K562 (cell line): ENCODE data around the gene P4HB. TPM values are rescaled to one million over a fixed set of nuclear protein-coding genes. Genes with fewer than 3 reads are reported as not detected.
A peak's percentile ranks its signal among the peaks of the same experiment; 100 is the strongest.

Experiments used
- ATAC-seq: fragments of 200-7000 bp; cut with Tn5 transposase; 3 replicates; pipeline ENCODE4 v1.9.1; 2020; ENCODE audit warnings: moderate library complexity
- BruUV-seq: library from RNA; stranded (reverse); fragments of 400-500 nt; replicated peaks from 2 replicates; lab custom pipeline; 2021; lab: Mats Ljungman, UMichigan
- CTCF ChIA-PET: fragments of 300-600 bp; formaldehyde crosslinking; extraction: SDS; loops from one replicate; lab custom pipeline; 2021; ENCODE audit warnings: low intra/inter-chr PET ratio; lab: Yijun Ruan, JAX
- POLR2A ChIA-PET: fragments of 300-600, 350-650 bp; sonication (Branson Sonifier 250); formaldehyde crosslinking; extraction: SDS; loops from one replicate; lab custom pipeline; 2021; ENCODE audit warnings: antibody characterized with exemption, inconsistent platforms; lab: Yijun Ruan, JAX
- DNase-seq, 4 experiments: peaks; one replicate each; pipeline versions ENCODE4 v3.0.0 to v3.0.0-alpha.2; 2011 to 2018; ENCODE audit warnings: low spot score in 3 of 4, mixed read lengths in 3 of 4; ENCODE audit errors: extremely low read depth in 1 of 4
- FAIRE-seq: peaks from 2 replicates; lab custom pipeline; 2011; peaks lifted over from hg19 to GRCh38; lab: Jason Lieb, UNC
- H2AFZ ChIP-seq: 2 replicates; pipeline ENCODE4 v1.6.0; 2011; ENCODE audit warnings: low read depth, low read length, control low read depth, inconsistent platforms
- H3K27ac ChIP-seq: fragments of 200-600 bp; 3 replicates; pipeline ENCODE4 v1.8.0; 2011; ENCODE audit warnings: low read depth, mild to moderate bottlenecking, control low read depth, inconsistent platforms, low read length, moderate library complexity, mixed read lengths; ENCODE audit errors: extremely low read depth
- H3K27me3 ChIP-seq, 2 experiments: fragments of 300-600 bp in 1 of 2; 2 replicates in 1 of 2; 3 replicates in 1 of 2; pipeline versions ENCODE4 v1.6.0 to v1.8.0; 2011; ENCODE audit warnings: inconsistent platforms in 2 of 2, low read length in 2 of 2, mild to moderate bottlenecking in 1 of 2, mixed read lengths in 1 of 2, moderate library complexity in 1 of 2; ENCODE audit not compliant: control insufficient read depth in 2 of 2, insufficient read depth in 2 of 2
- H3K36me3 ChIP-seq: fragments of 300-600 bp; 3 replicates; pipeline ENCODE4 v1.8.0; 2011; ENCODE audit warnings: mild to moderate bottlenecking, low read length, inconsistent platforms; ENCODE audit not compliant: control insufficient read depth, insufficient read depth
- H3K4me1 ChIP-seq, 2 experiments: fragments of 200-600 bp in 1 of 2; replicated peaks in 1 of 2; 2 replicates in 1 of 2; 3 replicates in 1 of 2; pipeline versions ENCODE4 v1.5.1 to v1.8.0; 2011; ENCODE audit warnings: inconsistent platforms in 2 of 2, low read length in 2 of 2, mild to moderate bottlenecking in 1 of 2, mixed read lengths in 1 of 2, moderate library complexity in 1 of 2; ENCODE audit not compliant: control insufficient read depth in 2 of 2, insufficient read depth in 2 of 2
- H3K4me2 ChIP-seq: 2 replicates; pipeline ENCODE4 v1.6.1; 2011; ENCODE audit warnings: low read length, control low read depth, inconsistent platforms, mixed read lengths; ENCODE audit not compliant: insufficient read depth
- H3K4me3 ChIP-seq: fragments of 200-600 bp; sonication (generic), shearing (Covaris generic); 2 replicates; pipeline ENCODE4 v1.5.1; 2016; ENCODE audit warnings: control low read depth, inconsistent platforms
- H3K79me2 ChIP-seq: fragments of 200-600 bp; 3 replicates; pipeline ENCODE4 v1.8.0; 2011; ENCODE audit warnings: low read length, inconsistent platforms; ENCODE audit not compliant: control insufficient read depth, insufficient read depth
- H3K9ac ChIP-seq, 2 experiments: 2 replicates each; pipeline versions ENCODE4 v1.6.0 to v1.6.1; 2011; ENCODE audit warnings: low read depth in 2 of 2, low read length in 2 of 2, control low read depth in 1 of 2, inconsistent platforms in 1 of 2, mild to moderate bottlenecking in 1 of 2, mixed read lengths in 1 of 2; ENCODE audit not compliant: insufficient read depth in 1 of 2
- H3K9me1 ChIP-seq: one replicate; pipeline ENCODE4 v1.6.0; 2011; ENCODE audit warnings: inconsistent platforms, mild to moderate bottlenecking, low read length, moderate library complexity; ENCODE audit not compliant: control insufficient read depth, insufficient read depth
- H3K9me3 ChIP-seq: replicated peaks from 2 replicates; pipeline ENCODE4 v1.5.1; 2011; ENCODE audit warnings: low read depth, low read length, inconsistent platforms; ENCODE audit not compliant: control insufficient read depth, insufficient read depth
- H4K20me1 ChIP-seq: replicated peaks from 2 replicates; pipeline ENCODE4 v1.6.1; 2011; ENCODE audit warnings: low read length, inconsistent platforms, mixed read lengths; ENCODE audit not compliant: control insufficient read depth, insufficient read depth
- ARID1B ChIP-seq: fragments of 450-650 bp; IDR thresholded peaks from 2 replicates; pipeline ENCODE4 v1.6.1; 2016; ENCODE audit warnings: antibody characterized with exemption, mild to moderate bottlenecking, inconsistent platforms
- CBX5 ChIP-seq: IDR thresholded peaks from 2 replicates; pipeline ENCODE4 v1.6.1; 2014; ENCODE audit warnings: low read depth, borderline replicate concordance
- E2F6 ChIP-seq, 2 experiments: IDR thresholded peaks; 2 replicates each; pipeline ENCODE4 v1.6.1; 2011; ENCODE audit warnings: borderline replicate concordance in 1 of 2, control low read depth in 1 of 2, low read depth in 1 of 2, low read length in 1 of 2, mild to moderate bottlenecking in 1 of 2, mixed read lengths in 1 of 2, moderate library complexity in 1 of 2; ENCODE audit not compliant: insufficient read depth in 1 of 2, insufficient read length in 1 of 2, poor library complexity in 1 of 2, severe bottlenecking in 1 of 2; ENCODE audit errors: extremely low read depth in 1 of 2
- FOSL1 ChIP-seq: fragments of 200-800 bp; sonication (Bioruptor generic); conservative IDR thresholded peaks from 2 replicates; pipeline ENCODE4 v1.6.1; 2016; ENCODE audit warnings: missing genetic modification characterization, missing compliant biosample characterization
- JUND ChIP-seq, 2 experiments: IDR thresholded peaks; 2 replicates in 1 of 2; 3 replicates in 1 of 2; pipeline ENCODE4 v1.6.1; 2011; ENCODE audit warnings: borderline replicate concordance in 2 of 2, low read depth in 2 of 2, low read length in 2 of 2, improper control_type of control experiment in 1 of 2, missing biosample characterization in 1 of 2, missing genetic modification characterization in 1 of 2, missing genetic modification reagents in 1 of 2
- KAT2B ChIP-seq: IDR thresholded peaks from one replicate; pipeline ENCODE4 v1.6.1; 2012; ENCODE audit warnings: low read depth, mild to moderate bottlenecking, control low read depth, inconsistent platforms, low read length, moderate library complexity
- MAFG ChIP-seq: fragments of 450-650 bp; conservative IDR thresholded peaks from 2 replicates; pipeline ENCODE4 v1.6.1; 2016; ENCODE audit warnings: missing genetic modification characterization, missing compliant biosample characterization
- MITF ChIP-seq: IDR thresholded peaks from 2 replicates; pipeline ENCODE4 v1.6.1; 2014; ENCODE audit warnings: antibody characterized with exemption
- ZBTB33 ChIP-seq: sonication (generic); formaldehyde crosslinking; IDR thresholded peaks from 2 replicates; pipeline ENCODE4 v1.8.1; 2023; ENCODE audit warnings: mild to moderate bottlenecking, missing genetic modification reagents
- ZNF239 ChIP-seq: fragments of 250-450 bp; sonication (Bioruptor Pico); IDR thresholded peaks from 2 replicates; pipeline ENCODE4 v1.4.0; 2020; ENCODE audit warnings: mild to moderate bottlenecking
- ZNF395 ChIP-seq: fragments of 200-800 bp; sonication (Bioruptor generic); IDR thresholded peaks from 2 replicates; pipeline ENCODE4 v1.6.1; 2017; ENCODE audit warnings: missing genetic modification characterization, missing compliant biosample characterization
- ZNF436 ChIP-seq: fragments of 250-450, 450-650 bp; sonication (Bioruptor Pico); formaldehyde crosslinking; IDR thresholded peaks from 2 replicates; pipeline ENCODE4 v1.7.0; 2020; ENCODE audit warnings: mild to moderate bottlenecking
- ZNF668 ChIP-seq: fragments of 250-450 bp; sonication (Bioruptor Pico); IDR thresholded peaks from 2 replicates; pipeline ENCODE4 v1.8.0; 2022; ENCODE audit warnings: mild to moderate bottlenecking, inconsistent platforms
- WGBS: fragments of 100-300 bp; shearing (Covaris generic); methylation state at CpG from one replicate; pipeline ENCODE4 v1.1.6; 2016; ENCODE audit warnings: low coverage, mixed read lengths; ENCODE audit not compliant: insufficient coverage; ENCODE audit errors: missing lambda C conversion rate; 5-methylcytosine and 5-hydroxymethylcytosine counted together
- in situ Hi-C: fragments of 300-500 bp; cut with MboI; formaldehyde crosslinking; loops from 4 replicates; pipeline ENCODE4 v1.15.0; 2018; ENCODE audit warnings: inconsistent platforms, mixed read lengths
- intact Hi-C: fragments of 100-400 bp; cut with micrococcal nuclease; formaldehyde crosslinking; loops from 2 replicates; pipeline ENCODE4 v1.14.2; 2022
- polyA plus RNA-seq, 8 experiments: library from polyadenylated mRNA; depleted of rRNA in 4 of 8; stranded (reverse) in 5 of 8; unstranded in 3 of 8; fragments of >200 nt; fragmentation: Nextera tagmentation in 2 of 8; fragmentation: Illumina TruSeq in 1 of 8; extraction: Ambion mirVana in 2 of 8; extraction: Trizol in 1 of 8; gene quantifications; 2 replicates each; pipeline versions ENCODE4 v1.2.1 to v1.2.3, GENCODE V29; 2011 to 2014; ENCODE audit warnings: inconsistent platforms in 1 of 8, missing spikeins in 1 of 8
- total RNA-seq, 7 experiments: library from RNA; depleted of rRNA in 6 of 7; stranded (reverse); fragments of >200 nt in 6 of 7; fragmentation: Illumina TruSeq in 2 of 7; extraction: Trizol in 2 of 7; gene quantifications; 2 replicates each; pipeline versions ENCODE4 v1.2.1 to v1.2.3, GENCODE V29; 2011 to 2021; ENCODE audit warnings: low replicate concordance in 1 of 7

P4HB gene
- total and polyA plus RNA-seq, 9 of the 15 experiments (the other 6 are each of a cell fraction or from before 2014, with no cell fraction given) = 4.4 to 645 (median 325) TPM

- H3K27me3 ChIP-seq = no peaks in the 10 kb centered on the region
- H2AFZ ChIP-seq = no peak overlapping the region
- peak in 1 of 4 experiments; percentile 13 for DNase-seq
- WGBS = 70% methylated on average over 19 of the region's 19 CpGs
- POLR2A ChIA-PET = interaction anchor here (0.5 to 2.0 kb wide), 11 partner anchors 14 to 1205 kb away, joined by 3 to 10 read pairs (median 3); no protein-coding TSS in a partner anchor
- H3K27ac ChIP-seq = no peak overlapping the region
- H3K4me2 ChIP-seq = no peak overlapping the region
- intact Hi-C loops = no loop called here
- CTCF ChIA-PET = no interaction called here
- FAIRE-seq = peak; percentile 37
- H3K4me1 ChIP-seq = peaks cover 10 to 48% of the 10 kb centered on the region in 2 experiments
- peaks cover 3% of the 10 kb centered on the region for H3K9me1 ChIP-seq
- H3K79me2 ChIP-seq = peaks cover 12% of the 10 kb centered on the region
- peaks cover 9% of the 10 kb centered on the region; the same call in 1 of the 2 replicates for H4K20me1 ChIP-seq
- no peak for ATAC-seq
- H3K36me3 ChIP-seq = peaks cover 66% of the 10 kb centered on the region; the same call in 2 of the 3 replicates
- in situ Hi-C loops = no loop called here
- peak overlapping the region in 1 of 2 experiments; percentile 37; a peak in 2 of 4 replicates for H3K9ac ChIP-seq
- H3K9me3 ChIP-seq = no peaks in the 10 kb centered on the region
- no TSS peak for BruUV-seq
- no peak overlapping the region for H3K4me3 ChIP-seq
- TF ChIP-seq ZBTB33 (CRISPR knock-in tag) (peak; percentile 65), CBX5 (no peak), MITF (no peak), KAT2B (no peak), JUND (IDR thresholded peaks at IDR 0.05; ENCODE audit: borderline replicate concordance, low read depth, low read length) (peak; percentile 52; the same call in 1 of the 2 replicates), JUND (tag; IDR thresholded peaks at IDR 0.05; ENCODE audit: borderline replicate concordance, low read depth, low read length) (no peak), ZNF436 (no peak), ZNF668 (CRISPR knock-in tag) (no peak), FOSL1 (tag) (peak; percentile 89), E2F6 (IDR thresholded peaks at IDR 0.05; ENCODE audit: borderline replicate concordance in 1 of 2, extremely low read depth in 1 of 2, insufficient read depth in 1 of 2, insufficient read length in 1 of 2, low read depth in 1 of 2, low read length in 1 of 2, poor library complexity in 1 of 2, severe bottlenecking in 1 of 2) (no peak), MAFG (peak; percentile 31; the same call in 1 of the 2 replicates), ZNF395 (CRISPR knock-in tag) (no peak), ZNF239 (CRISPR knock-in tag) (no peak), ARID1B (0 out of 2 replicates have a peak, but pooled peaks have one; percentile 21)
Measured at GRCh38 chr17:81898029-81898866, 37.9 kb upstream of the P4HB start.
